ENCODE results near the gene ZNF407.
A peak's percentile ranks its signal among the peaks of the same experiment; 100 is the strongest.
"Not testable (repeated sequence)": the region's sequence is repeated elsewhere in the genome, so short reads cannot be mapped to it uniquely, and the experiment has no call there.

ZNF407 gene, protein sequence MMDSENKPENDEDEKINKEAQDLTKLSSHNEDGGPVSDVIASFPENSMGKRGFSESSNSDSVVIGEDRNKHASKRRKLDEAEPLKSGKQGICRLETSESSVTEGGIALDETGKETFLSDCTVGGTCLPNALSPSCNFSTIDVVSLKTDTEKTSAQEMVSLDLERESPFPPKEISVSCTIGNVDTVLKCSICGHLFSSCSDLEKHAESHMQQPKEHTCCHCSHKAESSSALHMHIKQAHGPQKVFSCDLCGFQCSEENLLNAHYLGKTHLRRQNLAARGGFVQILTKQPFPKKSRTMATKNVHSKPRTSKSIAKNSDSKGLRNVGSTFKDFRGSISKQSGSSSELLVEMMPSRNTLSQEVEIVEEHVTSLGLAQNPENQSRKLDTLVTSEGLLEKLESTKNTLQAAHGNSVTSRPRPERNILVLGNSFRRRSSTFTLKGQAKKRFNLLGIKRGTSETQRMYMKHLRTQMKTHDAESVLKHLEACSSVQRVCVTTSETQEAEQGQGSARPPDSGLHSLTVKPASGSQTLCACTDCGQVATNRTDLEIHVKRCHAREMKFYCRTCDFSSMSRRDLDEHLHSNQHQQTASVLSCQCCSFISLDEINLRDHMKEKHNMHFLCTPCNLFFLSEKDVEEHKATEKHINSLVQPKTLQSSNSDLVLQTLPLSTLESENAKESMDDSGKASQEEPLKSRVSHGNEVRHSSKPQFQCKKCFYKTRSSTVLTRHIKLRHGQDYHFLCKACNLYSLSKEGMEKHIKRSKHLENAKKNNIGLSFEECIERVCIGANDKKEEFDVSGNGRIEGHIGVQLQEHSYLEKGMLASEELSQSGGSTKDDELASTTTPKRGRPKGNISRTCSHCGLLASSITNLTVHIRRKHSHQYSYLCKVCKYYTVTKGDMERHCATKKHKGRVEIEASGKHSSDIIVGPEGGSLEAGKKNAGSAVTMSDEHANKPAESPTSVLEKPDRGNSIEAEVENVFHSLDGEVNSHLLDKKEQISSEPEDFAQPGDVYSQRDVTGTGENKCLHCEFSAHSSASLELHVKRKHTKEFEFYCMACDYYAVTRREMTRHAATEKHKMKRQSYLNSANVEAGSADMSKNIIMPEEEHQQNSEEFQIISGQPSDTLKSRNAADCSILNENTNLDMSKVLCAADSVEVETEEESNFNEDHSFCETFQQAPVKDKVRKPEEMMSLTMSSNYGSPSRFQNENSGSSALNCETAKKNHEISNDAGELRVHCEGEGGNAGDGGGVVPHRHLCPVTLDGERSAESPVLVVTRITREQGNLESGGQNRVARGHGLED (N-terminal part only)

DNA sequence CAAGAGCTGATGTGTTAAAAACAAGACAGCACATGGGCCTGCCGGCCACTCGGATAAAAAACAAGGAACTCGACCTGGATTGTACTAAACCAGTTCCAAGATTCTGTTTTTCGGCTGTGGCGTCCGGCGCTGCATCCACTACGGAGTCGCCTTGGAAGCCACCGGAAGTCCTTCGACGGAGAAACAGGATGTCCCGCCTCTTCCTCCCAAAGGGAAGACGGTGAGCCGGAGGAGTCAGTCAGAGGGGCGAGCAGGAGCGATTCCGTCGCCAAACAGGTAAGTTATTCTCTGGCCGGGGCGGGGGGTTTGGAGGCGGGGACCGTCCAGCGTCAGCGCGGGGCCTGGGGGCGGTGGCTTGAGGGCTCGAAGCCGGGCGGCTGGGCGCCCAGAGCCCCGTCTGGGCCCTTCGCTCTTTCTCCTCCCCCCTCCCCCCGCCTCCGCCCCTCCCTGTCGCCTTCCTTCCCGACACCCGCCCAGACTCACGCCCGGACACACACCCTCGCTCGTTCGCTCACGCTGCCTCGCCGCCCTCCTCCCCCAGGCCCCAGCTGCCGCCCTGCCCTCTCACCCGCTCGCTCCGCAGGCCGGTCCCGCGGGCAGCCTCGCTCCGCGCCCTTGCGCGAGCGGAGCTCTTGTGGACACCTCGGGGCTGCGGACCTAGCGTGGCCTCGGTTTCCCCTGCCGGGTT is at the start of gene ZNF407:
Gene ZNF407 (plus strand): TSS at position 209 of the 688 bp plus-strand sequence. CDS start 33,150 bp downstream, outside the sequence.
- no peak for FAIRE-seq

DNA sequence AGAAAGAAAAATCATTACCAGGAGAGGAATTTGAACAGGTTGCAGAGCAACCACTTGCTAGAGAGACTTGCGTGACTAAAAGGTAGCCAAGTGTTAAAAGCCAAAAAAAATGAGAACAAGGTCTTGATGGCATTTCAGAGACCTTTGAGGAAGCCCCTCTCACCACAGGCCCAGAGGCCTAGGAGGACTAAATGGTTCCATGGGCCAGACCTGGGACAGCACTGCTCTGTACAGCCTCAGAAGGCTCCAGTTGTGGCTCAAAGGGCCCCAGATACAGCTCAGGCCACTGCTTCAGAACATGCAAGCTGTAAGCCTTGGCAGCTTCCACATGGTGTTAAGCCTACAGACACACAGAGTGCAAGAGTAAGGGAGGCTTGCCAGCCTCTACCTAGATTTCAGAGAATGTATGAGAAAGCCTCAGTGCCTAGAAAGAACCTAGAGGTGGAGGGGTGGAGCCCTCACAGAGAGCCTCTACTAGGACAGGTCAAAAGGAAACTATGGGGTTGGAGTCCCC is 48.0 kb upstream of the ZNF407 start:
- FAIRE-seq = no peak

DNA sequence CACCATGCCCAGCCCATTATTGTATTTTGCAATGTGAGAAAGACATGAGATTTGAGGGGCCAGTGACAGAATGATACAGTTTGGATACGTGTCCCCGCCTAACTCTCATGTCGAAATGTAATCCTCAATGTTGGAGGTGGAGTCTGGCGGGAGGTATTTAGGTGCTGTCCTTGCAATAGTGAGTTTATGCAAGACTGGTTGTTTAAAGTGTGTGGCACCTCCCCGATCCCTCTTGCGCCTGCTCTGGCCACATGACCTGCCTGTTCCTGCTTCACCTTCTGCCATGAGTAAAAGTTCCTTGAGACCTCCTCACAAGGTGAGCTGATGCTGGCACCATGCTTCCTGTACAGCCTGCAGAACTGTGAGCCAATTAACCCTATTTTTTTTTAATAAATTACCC is 46.8 kb upstream of the ZNF407 start:
- no peak for FAIRE-seq

DNA sequence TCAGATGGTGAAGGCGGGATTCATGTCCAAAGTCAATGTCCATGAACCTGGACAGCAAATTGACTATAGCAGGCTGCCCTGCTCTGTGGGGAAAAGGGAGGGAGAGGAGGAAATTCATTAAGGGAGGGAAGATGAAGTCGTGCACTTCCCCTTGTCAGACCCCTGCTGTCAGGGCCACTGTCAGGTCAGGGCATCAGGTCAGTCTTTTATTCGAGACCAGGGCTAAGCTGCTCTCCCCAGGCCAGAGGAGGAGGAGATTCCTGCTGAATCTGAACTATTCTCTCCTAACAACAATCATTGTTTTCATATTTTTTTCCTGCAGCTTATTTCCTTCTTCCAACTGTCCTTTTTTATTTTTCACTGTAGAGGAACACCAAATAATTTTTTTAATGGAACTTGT is 46.2 kb upstream of the ZNF407 start:
- FAIRE-seq = no peak

DNA sequence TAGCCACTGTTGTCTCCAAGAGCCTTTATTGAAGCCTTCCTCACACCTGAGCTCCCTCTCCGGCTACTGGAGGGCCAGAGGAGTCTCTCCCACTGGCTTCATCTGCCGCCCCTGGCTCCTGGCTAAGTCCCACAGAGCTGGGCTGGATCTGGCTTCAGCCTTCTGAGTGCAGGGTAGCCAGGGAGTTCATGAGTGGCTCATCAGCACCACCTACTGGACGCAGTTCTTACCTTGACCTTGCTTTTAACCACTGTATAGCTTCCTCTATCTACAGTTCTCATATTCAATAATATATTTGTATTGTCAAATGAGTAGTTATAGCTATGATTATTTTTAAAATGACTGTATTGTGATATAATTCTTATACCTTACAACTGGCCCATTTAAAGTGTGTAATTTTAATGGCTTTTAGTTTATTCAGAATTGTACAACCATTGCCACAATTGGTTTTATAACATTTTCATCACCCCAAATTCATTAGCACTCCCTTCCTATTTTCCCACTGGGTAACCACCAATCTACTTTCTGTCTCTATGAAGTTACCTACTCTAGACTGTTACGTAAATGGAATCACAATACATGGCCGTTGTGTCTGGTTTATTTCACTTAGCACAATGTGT is 45.6 kb upstream of the ZNF407 start:
- peak; percentile 61 for FAIRE-seq

DNA sequence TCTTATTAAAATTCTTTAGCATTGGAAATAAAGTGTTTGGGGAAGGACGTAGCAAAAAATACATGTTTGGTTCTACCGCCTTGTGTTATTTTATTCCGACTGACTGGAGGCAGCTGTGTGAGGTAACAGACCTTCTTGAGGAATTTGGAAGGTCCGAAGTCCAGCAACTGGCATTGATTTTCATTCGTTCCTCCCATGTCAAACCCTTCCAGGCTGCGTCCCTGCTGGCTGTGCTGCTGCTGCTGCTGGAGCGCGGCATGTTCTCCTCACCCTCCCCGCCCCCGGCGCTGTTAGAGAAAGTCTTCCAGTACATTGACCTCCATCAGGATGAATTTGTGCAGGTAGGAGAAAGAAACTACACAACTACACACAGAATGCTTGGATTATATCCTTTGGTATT is 41.5 kb upstream of the ZNF407 start:
- FAIRE-seq = no peak

DNA sequence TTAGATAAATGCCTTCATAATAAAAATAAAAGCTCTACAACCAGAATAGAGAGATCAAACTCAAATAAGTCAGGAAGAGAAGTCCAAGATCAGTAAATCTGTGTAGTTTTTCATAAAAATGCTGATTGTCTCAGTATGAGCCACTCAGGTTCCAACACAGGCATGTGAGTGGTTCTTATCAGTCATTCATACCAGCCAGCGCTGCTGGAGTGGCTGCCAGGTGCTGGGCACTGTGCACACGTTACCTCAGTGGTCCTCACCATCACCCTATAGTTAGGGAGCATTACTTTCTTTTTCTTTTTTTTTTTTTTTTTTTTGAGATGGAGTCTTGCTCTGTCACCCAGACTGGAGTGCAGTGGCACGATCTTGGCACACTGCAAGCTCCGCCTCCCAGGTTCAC is 39.6 kb upstream of the ZNF407 start:
- FAIRE-seq = no peak

DNA sequence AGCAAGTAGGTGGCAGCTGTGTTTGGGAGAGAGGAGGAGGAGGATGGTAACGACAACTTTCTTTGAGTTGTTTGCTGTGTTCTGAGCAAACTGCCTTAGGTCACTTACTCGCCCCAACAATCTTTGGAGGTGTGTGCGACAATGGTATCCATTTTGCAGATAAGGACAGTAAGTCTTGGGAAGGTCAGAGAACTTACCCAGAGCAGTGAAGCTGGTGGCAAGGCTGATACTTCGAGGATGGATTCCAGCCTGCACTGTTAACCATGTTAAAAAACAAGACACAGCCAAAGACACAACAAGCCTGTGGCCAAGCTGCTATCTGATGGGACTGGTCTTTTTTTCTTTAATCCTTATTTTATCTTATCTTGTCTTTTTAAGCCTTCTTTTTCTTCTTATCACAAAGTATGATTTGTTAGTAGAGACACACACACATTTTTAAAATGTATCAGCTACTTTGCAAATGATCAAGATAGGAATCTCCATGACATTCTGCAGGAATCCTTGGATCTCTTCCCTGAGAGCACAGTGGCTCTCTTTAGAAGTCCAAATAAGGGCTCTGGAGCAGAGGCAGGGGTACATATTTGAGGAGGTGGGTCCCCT is 35.4 kb upstream of the ZNF407 start:
- FAIRE-seq = no peak

DNA sequence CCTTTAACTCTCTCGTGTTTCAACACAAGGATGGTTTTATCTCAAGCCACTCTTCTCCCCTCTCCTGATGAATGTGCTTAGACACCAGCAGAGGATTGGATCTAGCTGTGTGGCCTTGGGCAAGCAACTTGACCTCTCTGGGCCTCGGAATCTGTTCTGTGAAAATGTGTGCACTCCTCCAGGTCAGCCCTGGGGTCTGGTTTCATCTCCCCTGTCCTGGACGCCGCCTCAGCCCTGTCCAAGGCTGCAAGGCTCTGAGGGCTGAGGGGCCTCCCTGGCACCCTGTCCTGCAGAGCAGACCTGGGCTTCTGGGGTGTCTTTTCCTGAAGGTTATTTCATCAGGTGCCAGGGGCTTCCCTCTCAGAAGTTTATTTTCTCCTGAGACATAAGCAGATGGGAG is 34.9 kb upstream of the ZNF407 start:
- no peak for FAIRE-seq

DNA sequence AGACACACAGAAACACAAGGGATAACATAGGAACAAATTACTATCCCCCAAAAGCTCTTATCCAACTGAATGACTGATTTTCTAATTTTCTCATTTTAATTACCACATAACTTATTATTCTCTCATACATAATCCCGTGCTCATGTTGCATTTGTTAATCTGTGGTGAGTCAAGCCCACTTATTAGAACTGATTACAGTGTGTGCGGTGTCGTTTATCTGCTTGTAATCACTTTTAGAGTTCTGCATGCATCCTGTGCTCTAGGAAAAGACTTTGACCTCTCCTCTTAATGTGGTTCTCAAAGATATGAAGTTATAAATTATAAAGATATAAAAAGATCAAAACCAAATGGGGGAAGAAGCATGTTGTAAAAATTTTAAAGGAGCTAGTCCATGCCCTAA is 33.7 kb upstream of the ZNF407 start:
- no peak for FAIRE-seq

DNA sequence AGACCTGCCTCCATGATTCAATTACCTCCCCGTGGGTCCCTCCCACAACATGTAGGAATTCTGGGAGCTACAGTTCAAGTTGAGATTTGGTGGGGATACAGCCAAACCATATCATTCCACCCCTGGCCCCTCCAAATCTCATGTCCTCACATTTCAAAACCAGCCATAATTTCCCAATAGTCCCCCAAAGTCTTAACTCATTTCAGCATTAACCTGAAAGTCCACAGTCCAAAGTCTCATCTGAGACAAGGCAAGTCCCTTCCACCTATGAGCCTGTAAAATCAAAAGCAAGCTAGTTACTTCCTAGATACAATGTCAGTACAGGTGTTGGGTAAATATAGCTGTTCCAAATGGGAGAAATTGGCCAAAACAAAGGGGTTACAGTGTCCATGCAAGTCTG is 32.5 kb upstream of the ZNF407 start:
- FAIRE-seq = not testable (repeated sequence)

DNA sequence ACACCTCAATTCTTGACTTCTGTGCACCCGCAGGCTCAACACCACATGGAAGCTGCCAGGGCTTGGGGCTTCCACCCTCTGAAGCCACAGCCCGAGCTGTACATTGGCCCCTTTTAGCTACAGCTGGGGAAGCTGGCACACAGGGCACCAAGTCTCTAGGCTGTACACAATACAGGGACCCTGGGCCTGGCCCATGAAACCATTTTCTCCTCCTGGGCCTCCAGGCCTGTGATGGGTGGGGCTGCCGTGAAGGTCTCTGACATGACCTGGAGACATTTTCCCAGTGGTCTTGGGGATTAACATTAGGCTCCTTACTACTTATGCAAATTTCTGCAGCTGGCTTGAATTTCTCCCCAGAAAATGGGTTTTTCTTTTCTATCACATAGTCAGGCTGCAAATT is 31.7 kb upstream of the ZNF407 start:
- FAIRE-seq = not testable (repeated sequence)

DNA sequence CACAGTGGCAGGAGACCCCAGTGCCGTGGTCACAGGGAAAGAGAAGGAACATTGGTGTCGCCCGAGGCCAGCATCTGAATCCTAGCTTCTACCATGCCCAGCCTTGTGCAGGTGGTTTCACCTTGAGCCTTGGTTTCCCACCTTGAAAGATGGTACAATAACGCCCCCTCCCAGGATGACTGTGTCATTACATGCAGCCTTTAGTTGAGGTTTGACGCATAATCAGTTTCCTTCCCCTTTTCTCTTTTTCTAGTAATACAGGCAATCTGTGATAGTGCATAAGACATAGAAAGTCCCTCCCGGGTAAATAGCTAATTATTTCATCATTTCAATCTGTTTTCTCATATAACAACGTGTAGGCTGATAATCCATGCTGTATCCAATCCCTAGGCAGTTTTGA is 29.8 kb upstream of the ZNF407 start:
- FAIRE-seq = no peak

DNA sequence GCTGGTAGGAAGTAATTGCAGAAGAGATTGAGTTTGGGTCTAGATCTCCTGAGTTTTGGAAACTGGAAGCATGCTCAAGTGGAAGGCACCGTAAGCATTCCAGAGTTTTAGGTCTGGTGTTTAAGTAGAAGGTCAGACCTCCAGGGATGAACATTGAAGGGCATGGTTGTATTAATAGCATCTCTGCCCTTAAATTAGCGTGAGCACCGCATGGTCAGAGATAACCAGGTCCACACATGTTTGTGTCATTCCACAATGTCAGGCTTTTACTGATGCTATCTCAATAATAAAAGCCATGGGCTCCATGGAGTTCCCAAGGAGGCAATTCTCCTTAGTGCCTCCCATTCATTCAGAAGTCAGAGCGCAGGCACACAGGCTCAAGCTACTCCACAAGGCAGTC is 28.3 kb upstream of the ZNF407 start:
- no peak for FAIRE-seq

DNA sequence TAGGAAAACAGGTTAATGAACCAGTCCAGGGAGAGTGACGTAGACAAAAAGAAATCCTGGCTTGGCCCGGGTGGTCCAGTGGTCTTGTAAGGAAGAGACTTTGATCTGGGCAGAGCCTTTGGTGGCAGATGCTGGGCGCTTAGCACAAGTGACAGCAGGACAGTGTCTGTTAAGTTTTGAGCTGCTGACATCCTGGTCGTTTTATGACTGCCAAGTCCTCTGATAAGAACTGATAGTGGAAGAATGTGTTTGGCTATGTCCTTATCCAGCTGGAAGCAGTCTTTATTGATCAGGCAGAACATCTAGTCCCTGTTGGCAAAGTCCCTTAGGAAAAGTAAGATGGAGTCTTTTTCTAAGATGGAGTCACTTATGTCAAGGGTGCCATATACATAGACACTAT is 27.4 kb upstream of the ZNF407 start:
- FAIRE-seq = no peak

DNA sequence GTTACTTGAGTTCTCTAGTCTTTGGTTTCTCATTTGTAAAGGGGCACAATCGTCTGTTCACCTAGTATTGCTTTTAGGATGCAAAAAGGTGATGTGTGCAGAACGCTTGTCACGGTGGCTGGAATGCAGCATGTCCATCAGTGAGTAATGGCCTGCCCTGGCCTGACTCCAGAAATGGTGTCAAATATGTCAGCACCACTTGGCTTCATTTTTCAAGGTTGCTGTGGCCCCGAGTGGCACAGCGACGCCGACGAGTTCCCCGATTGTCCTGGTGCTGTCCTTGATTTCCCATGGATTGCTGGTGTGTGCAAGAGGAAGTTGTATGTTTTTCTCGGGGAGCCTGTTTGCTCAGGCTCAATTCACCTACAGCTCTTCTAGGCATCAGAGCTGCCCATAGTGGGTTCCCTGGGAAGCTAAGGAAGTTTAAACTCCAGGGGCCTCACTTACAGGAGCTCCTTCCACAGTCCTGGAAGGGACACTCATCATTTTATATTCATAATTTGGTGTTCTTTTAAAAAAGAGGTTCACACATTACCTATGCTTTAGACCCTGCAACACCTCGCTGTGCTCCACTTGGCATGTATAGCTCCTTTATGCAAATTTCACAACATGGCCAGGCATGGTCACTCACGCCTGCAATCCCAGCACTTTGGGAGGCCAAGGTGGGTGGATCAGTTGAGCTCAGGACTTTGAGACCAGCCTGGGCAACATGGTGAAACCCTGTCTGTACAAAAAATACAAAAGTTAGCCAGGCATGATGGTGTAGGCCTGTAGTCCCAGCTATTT is 25.6 kb upstream of the ZNF407 start:
- no peak for FAIRE-seq

DNA sequence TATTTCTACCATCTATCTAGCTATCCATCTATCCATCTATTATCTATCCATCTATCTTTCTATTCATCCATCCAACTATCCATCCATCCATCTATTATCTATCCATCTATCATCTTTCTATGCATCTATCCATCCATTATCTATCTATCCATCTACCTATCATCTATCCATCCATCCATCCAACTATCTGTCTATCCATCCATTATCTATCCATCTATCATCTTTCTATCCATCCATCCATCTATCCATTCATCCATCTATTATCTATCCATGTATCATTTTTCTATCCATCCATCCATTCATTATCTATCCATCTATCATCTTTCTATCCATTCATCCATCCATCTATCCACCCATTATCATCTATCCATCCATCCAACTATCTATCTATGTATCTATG is 24.6 kb upstream of the ZNF407 start:
- no peak for FAIRE-seq

DNA sequence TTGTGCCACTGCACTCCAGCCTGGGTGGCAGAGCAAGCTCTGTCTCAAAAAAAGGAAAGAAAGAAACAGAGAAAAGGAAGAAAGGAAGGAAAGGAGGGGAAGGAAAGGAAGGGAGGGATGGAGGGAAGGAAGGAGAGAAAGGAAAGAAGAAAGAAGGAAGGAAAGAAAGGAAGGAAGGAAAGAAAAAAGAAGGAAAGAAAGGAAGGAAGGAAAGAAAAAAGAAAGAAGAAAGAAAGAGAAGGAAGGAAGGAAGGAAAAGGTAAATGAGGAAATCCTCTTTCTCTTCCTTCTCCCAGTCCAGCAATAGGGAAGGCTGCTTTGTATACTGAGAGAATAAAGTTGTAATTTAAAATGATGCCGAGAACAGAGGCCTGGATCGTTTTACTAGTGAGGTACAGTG is 22.8 kb upstream of the ZNF407 start:
- no peak for FAIRE-seq

DNA sequence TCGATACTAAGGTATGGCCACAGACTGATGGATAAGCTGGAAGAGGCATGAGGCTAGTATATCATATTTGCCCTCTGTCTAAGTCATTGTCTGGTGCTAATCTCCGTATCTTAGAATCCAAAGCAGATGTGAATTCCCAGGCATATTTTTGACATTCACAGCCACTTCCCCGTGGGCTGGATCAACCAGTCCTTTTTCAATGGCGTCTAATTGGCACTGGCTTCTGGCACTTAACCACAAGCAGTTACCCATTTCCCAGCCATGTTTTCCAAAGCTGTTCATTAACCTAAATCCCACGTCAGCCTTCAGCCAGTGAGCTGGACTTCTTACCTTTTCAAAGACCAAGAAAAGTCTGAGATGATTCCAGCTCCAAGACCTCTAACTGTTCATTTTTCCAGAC is 20.7 kb upstream of the ZNF407 start:
- FAIRE-seq = no peak

DNA sequence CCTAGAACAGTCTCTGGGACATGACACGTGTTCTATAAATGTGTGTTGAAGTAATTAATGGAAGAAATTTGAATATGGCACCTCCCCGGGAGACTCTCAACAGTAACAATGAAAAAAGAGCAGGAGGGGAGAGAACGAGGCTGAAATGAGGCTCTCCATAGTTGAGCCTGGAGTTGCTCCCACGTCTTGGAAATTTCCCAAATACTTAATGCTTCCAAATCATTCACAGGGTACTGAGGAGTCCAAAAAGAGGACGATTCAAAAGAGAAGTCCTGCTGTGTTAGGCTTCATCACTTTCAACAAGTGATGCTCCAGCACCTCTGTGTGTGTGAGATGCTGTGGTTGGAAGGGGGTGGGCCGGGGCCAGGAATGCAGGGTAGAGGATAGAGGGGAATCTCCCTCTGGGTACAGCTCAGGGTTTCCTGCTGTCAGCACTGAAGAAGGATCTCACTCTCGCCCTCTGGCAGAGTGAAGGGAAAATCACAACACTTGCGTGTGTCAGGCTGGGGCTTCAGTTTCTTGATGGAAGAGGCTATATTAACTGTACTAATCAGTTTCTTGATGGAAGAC is 18.1 kb upstream of the ZNF407 start:
- FAIRE-seq = no peak

Measured in TTC549 (cell line).